Measurements from ENCODE around the gene C16orf92.
A peak's percentile ranks its signal among the peaks of the same experiment; 100 is the strongest.

Gene C16orf92, protein sequence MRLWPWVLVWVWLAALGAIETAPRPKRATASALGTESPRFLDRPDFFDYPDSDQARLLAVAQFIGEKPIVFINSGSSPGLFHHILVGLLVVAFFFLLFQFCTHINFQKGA

GRCh38 chr16:30022887-30023286, at the start of gene C16orf92:
C16orf92 (plus strand) TSS chr16:30023198; CDS start chr16:30023341, 143 bp downstream.
- TF ChIP-seq, protein P1, sequence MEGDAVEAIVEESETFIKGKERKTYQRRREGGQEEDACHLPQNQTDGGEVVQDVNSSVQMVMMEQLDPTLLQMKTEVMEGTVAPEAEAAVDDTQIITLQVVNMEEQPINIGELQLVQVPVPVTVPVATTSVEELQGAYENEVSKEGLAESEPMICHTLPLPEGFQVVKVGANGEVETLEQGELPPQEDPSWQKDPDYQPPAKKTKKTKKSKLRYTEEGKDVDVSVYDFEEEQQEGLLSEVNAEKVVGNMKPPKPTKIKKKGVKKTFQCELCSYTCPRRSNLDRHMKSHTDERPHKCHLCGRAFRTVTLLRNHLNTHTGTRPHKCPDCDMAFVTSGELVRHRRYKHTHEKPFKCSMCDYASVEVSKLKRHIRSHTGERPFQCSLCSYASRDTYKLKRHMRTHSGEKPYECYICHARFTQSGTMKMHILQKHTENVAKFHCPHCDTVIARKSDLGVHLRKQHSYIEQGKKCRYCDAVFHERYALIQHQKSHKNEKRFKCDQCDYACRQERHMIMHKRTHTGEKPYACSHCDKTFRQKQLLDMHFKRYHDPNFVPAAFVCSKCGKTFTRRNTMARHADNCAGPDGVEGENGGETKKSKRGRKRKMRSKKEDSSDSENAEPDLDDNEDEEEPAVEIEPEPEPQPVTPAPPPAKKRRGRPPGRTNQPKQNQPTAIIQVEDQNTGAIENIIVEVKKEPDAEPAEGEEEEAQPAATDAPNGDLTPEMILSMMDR (IDR thresholded peaks at IDR 0.05; ENCODE audit: borderline replicate concordance, insufficient read depth, low read depth, low read length): no peak
- H3K4me3 ChIP-seq (ENCODE audit: low read depth, low read length): no peak within 1 kb of the TSS

DNA sequence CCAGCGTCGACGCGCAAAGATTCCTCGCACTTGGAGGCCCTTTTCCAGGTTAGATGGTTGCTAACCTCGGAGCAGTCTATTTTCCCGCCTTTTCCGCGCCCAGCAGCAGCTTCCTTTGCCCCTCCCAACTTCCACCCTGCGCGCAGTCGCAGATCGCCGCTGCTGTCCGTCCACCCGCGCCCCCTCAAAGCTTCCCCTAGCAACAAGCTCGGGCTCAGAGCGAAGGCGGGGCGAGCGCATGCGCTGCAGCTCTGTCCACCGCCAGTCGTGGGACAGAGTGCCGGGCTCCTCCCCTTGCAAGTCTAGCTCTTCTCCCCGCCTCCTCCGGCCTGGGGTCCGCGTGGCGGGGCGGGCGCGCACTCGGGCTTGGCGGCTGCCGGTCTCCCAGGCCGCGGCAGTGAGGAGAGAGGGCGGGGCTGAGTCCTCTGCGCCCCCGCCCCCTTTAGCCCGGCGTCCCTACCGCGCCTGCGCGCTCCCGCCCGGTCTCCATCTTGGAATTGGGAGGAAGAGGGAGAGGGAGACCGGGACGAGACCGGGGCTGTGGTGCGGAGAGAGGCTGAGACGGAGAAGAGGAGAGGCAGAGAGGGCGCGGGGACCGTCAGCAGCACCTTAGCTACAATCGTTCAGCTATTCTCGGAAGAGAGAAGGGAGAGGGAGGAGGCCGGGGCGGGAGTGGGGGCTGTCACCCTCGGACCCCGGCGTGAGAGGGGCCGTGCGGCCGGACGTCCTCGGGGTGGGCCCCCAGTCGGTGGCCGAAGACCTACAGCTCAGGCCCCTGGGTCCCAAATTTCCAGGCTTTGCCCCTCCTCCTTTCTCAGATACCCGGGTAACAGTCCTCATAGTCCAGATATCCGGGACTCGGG, 49.4 kb upstream of the C16orf92 start, which contains the start of gene TAOK2:
TSS of gene TAOK2 (plus strand) at position 485 of the 863 bp plus-strand sequence. CDS start 3,905 bp downstream, outside the sequence.
- TF ChIP-seq, protein P1 (IDR thresholded peaks at IDR 0.05; ENCODE audit: borderline replicate concordance, insufficient read depth, low read depth, low read length): no peak
- H3K4me3 ChIP-seq (ENCODE audit: low read depth, low read length): peak within 1 kb of the TSS; percentile 77

GRCh38 chr16:29974291-29975133, 48.5 kb upstream of the C16orf92 start:
- TF ChIP-seq, protein P1 (IDR thresholded peaks at IDR 0.05; ENCODE audit: borderline replicate concordance, insufficient read depth, low read depth, low read length): no peak
- H3K4me3 ChIP-seq (ENCODE audit: low read depth, low read length): peak overlapping the region; percentile 77

DNA sequence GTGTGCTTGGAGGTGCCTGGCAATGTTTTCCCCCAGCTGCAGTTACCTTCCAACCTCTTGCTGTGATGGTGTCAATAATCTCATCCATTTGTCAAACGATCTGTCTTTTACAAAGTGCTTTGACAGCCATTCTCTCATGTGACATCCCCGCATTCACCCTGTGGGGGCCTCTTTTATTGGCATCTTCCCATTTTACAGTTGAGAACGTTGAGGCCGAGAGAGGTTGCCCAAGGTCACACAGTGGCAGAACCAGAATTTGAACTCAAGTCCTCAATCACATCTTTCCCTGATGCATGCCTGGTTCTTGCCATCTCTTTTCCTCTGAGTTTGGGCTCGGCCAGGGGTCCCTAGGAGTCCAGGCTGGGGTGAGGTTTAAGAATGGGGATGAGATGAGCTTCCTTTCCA, 47.9 kb upstream of the C16orf92 start:
- TF ChIP-seq, protein P1 (IDR thresholded peaks at IDR 0.05; ENCODE audit: borderline replicate concordance, insufficient read depth, low read depth, low read length): no peak
- peak overlapping the region; percentile 77 for H3K4me3 ChIP-seq (ENCODE audit: low read depth, low read length)

GRCh38 chr16:29975811-29976511, 47.0 kb upstream of the C16orf92 start:
- H3K4me3 ChIP-seq (ENCODE audit: low read depth, low read length): peak overlapping the region; percentile 10

More at GRCh38 chr16:29975811-29976511, 47.0 kb upstream of the C16orf92 start:
- TF ChIP-seq, protein P1 (IDR thresholded peaks at IDR 0.05; ENCODE audit: borderline replicate concordance, insufficient read depth, low read depth, low read length): no peak
